IMR-90 (cell line): ENCODE data around the gene TMTC2.

Experiments
- BHLHE40 ChIP-seq: fragments of 150-350 bp; IDR thresholded peaks from 2 replicates; pipeline ENCODE4 v1.6.1; 2016; ENCODE audit warnings: mild to moderate bottlenecking, low read depth, low read length
- CEBPB ChIP-seq: IDR thresholded peaks from 2 replicates; pipeline ENCODE4 v1.6.1; 2012; ENCODE audit warnings: low read depth, low read length, improper control_type of control experiment
- CHD1 ChIP-seq: IDR thresholded peaks from 2 replicates; pipeline ENCODE4 v1.6.1; 2012; ENCODE audit warnings: low read depth, low read length, improper control_type of control experiment
- CTCF ChIP-seq: conservative IDR thresholded peaks from 2 replicates; pipeline ENCODE4 v1.5.1; 2012; ENCODE audit warnings: mild to moderate bottlenecking, low read depth, low read length, improper control_type of control experiment
- MXI1 ChIP-seq: IDR thresholded peaks from 2 replicates; pipeline ENCODE4 v1.6.1; 2012; ENCODE audit warnings: low read depth, mild to moderate bottlenecking, low read length, moderate library complexity, borderline replicate concordance
- POLR2A ChIP-seq: IDR thresholded peaks from 2 replicates; pipeline ENCODE4 v1.6.1; 2012; ENCODE audit warnings: mild to moderate bottlenecking, low read depth, low read length
- RAD21 ChIP-seq: IDR thresholded peaks from 2 replicates; pipeline ENCODE4 v1.6.1; 2012; ENCODE audit warnings: low read length, improper control_type of control experiment
- RCOR1 ChIP-seq: IDR thresholded peaks from 2 replicates; pipeline ENCODE4 v1.6.1; 2012; ENCODE audit warnings: mild to moderate bottlenecking, low read length, improper control_type of control experiment; ENCODE audit not compliant: insufficient replicate concordance
- RFX5 ChIP-seq: IDR thresholded peaks from 2 replicates; pipeline ENCODE4 v1.8.0; 2012; ENCODE audit warnings: low read depth, mild to moderate bottlenecking, low read length, moderate library complexity
- USF2 ChIP-seq: fragments of 150-350 bp; IDR thresholded peaks from 2 replicates; pipeline ENCODE4 v1.6.1; 2017; ENCODE audit warnings: mild to moderate bottlenecking, antibody characterized with exemption, low read length, low read depth

- TF ChIP-seq RAD21 (no peak), CTCF (no peak), BHLHE40 (no peak), CHD1 (no peak), MXI1 (no peak), POLR2A (no peak), USF2 (no peak), CEBPB (no peak), RFX5 (no peak), RCOR1 (no peak)
These were observed 370.7 kb downstream of the TMTC2 start for GRCh38 chr12:83057436-83057835.
